Stomach smooth muscle (tissue), 2 donors: Measurements from ENCODE around the gene ZNF335.
"Not testable (repeated sequence)": the region's sequence is repeated elsewhere in the genome, so short reads cannot be mapped to it uniquely, and the experiment has no call there.

Experiments
- H3K27ac ChIP-seq: one replicate; pipeline ENCODE4 v1.7.0; 2013; ENCODE audit warnings: mild to moderate bottlenecking, low read length, inconsistent platforms
- H3K27me3 ChIP-seq, 2 donors: one replicate each; pipeline ENCODE4 v1.7.0; 2013; ENCODE audit warnings: low read length in 2 of 2; ENCODE audit not compliant: insufficient read depth in 2 of 2, control insufficient read depth in 1 of 2
- H3K36me3 ChIP-seq, 2 donors: one replicate each; pipeline ENCODE4 v1.7.0; 2013; ENCODE audit warnings: low read length in 2 of 2; ENCODE audit not compliant: control insufficient read depth in 2 of 2, insufficient read depth in 2 of 2
- H3K4me1 ChIP-seq: one replicate; pipeline ENCODE4 v1.7.0; 2013; ENCODE audit warnings: low read length; ENCODE audit not compliant: control insufficient read depth, insufficient read depth
- H3K4me3 ChIP-seq, 2 donors: one replicate each; pipeline ENCODE4 v1.7.0; 2013; ENCODE audit warnings: low read length in 2 of 2
- H3K9ac ChIP-seq, 2 donors: one replicate each; pipeline ENCODE4 v1.7.0; 2013; ENCODE audit warnings: low read length in 2 of 2, mild to moderate bottlenecking in 1 of 2
- H3K9me3 ChIP-seq, 2 donors: one replicate each; pipeline ENCODE4 v1.7.0; 2013; ENCODE audit warnings: low read length in 2 of 2; ENCODE audit not compliant: control insufficient read depth in 2 of 2
- donor health status: healthy.
- donor health status: Pancreatic carcinoma.

Gene ZNF335

GRCh38 chr20:45940053-45940452, 31.9 kb downstream of the ZNF335 start:
- Histone ChIP-seq H3K9me3 (no peaks in the 10 kb centered on the region), H3K36me3 (peaks cover 58 to 64% of the 10 kb centered on the region in 2 donors), H3K4me1 (peaks cover 10% of the 10 kb centered on the region), H3K4me3 (no peak overlapping the region), H3K9ac (no peak overlapping the region), H3K27ac (no peak overlapping the region), H3K27me3 (no peaks in the 10 kb centered on the region)

GRCh38 chr20:45938727-45939438, 33.1 kb downstream of the ZNF335 start:
- Histone ChIP-seq H3K27me3 (no peaks in the 10 kb centered on the region), H3K27ac (no peak overlapping the region), H3K4me3 (no peak overlapping the region), H3K9ac (no peak overlapping the region), H3K9me3 (no peaks in the 10 kb centered on the region), H3K36me3 (peaks cover 47 to 53% of the 10 kb centered on the region in 2 donors), H3K4me1 (peaks cover 12% of the 10 kb centered on the region)

GRCh38 chr20:45937765-45938164, 34.2 kb downstream of the ZNF335 start:
- Histone ChIP-seq H3K27me3 (no peaks in the 10 kb centered on the region), H3K9me3 (no peaks in the 10 kb centered on the region), H3K4me1 (peaks cover 22% of the 10 kb centered on the region), H3K27ac (no peak overlapping the region), H3K4me3 (no peak overlapping the region), H3K36me3 (peaks cover 35 to 41% of the 10 kb centered on the region in 2 donors), H3K9ac (no peak overlapping the region)

GRCh38 chr20:45935416-45936046, 36.5 kb downstream of the ZNF335 start:
- H3K4me1 ChIP-seq = peaks cover 22% of the 10 kb centered on the region
- no peaks in the 10 kb centered on the region for H3K9me3 ChIP-seq
- H3K9ac ChIP-seq = peak overlapping the region; percentile 84 to 97
- H3K27me3 ChIP-seq = no peaks in the 10 kb centered on the region
- peak overlapping the region; percentile 98 for H3K27ac ChIP-seq
- H3K36me3 ChIP-seq = peaks cover 29 to 34% of the 10 kb centered on the region in 2 donors
- peak overlapping the region; percentile 93 to 98 for H3K4me3 ChIP-seq

GRCh38 chr20:45934586-45935415, 37.2 kb downstream of the ZNF335 start, which contains the start of gene PCIF1:
PCIF1 (plus strand) TSS chr20:45934683; CDS start chr20:45939000, 4,317 bp downstream.
- Histone ChIP-seq H3K4me3 (peak within 1 kb of the TSS; percentile 97 to 98), H3K36me3 (peaks cover 23 to 27% of the 10 kb centered on the region in 2 donors), H3K9me3 (no peaks in the 10 kb centered on the region), H3K4me1 (peaks cover 22% of the 10 kb centered on the region), H3K27me3 (no peaks in the 10 kb centered on the region), H3K27ac (peak within 1 kb of the TSS; percentile 98), H3K9ac (peak within 1 kb of the TSS; percentile 97 to 99)

GRCh38 chr20:45934046-45934585, 37.9 kb downstream of the ZNF335 start:
- Histone ChIP-seq H3K4me1 (peaks cover 22% of the 10 kb centered on the region), H3K9ac (peak overlapping the region; percentile 97 to 99), H3K9me3 (no peaks in the 10 kb centered on the region), H3K27me3 (no peaks in the 10 kb centered on the region), H3K4me3 (peak overlapping the region; percentile 97 to 98), H3K27ac (peak overlapping the region; percentile 98), H3K36me3 (peaks cover 16 to 20% of the 10 kb centered on the region in 2 donors)

GRCh38 chr20:45933266-45934045, 38.5 kb downstream of the ZNF335 start:
- Histone ChIP-seq H3K9ac (peak overlapping the region; percentile 97 to 99), H3K4me1 (peaks cover 22% of the 10 kb centered on the region), H3K27me3 (no peaks in the 10 kb centered on the region), H3K4me3 (peak overlapping the region; percentile 97 to 98), H3K36me3 (peaks cover 10 to 13% of the 10 kb centered on the region in 2 donors), H3K27ac (peak overlapping the region; percentile 98), H3K9me3 (no peaks in the 10 kb centered on the region)

GRCh38 chr20:45931680-45932079, 40.3 kb downstream of the ZNF335 start:
- not testable (repeated sequence) for H3K36me3 ChIP-seq, H3K9me3 ChIP-seq, H3K9ac ChIP-seq, H3K4me3 ChIP-seq, H3K27me3 ChIP-seq, H3K27ac ChIP-seq
- H3K4me1 ChIP-seq = peaks cover 16% of the 10 kb centered on the region

GRCh38 chr20:45927071-45927878, 44.7 kb downstream of the ZNF335 start:
- H3K4me1 ChIP-seq = peaks cover 10% of the 10 kb centered on the region
- no peak overlapping the region for H3K27ac ChIP-seq
- H3K9me3 ChIP-seq = no peaks in the 10 kb centered on the region
- no peaks in the 10 kb centered on the region for H3K36me3 ChIP-seq
- H3K27me3 ChIP-seq = no peaks in the 10 kb centered on the region
- no peak overlapping the region for H3K4me3 ChIP-seq
- no peak overlapping the region for H3K9ac ChIP-seq
